NCI-H510A treated with DMSO at 0.1 percent for 48 hours (cell line): Measurements from ENCODE around the gene ARF3.

Experiments
- DNase-seq: peaks from one replicate; lab custom pipeline; 2025; lab: John Stamatoyannopoulos, UW

ARF3 gene

GRCh38 chr12:48981757-48982157 is 24.5 kb upstream of the ARF3 start:
- no peak for DNase-seq

GRCh38 chr12:48980953-48981756 is 23.9 kb upstream of the ARF3 start:
- no peak for DNase-seq

DNA sequence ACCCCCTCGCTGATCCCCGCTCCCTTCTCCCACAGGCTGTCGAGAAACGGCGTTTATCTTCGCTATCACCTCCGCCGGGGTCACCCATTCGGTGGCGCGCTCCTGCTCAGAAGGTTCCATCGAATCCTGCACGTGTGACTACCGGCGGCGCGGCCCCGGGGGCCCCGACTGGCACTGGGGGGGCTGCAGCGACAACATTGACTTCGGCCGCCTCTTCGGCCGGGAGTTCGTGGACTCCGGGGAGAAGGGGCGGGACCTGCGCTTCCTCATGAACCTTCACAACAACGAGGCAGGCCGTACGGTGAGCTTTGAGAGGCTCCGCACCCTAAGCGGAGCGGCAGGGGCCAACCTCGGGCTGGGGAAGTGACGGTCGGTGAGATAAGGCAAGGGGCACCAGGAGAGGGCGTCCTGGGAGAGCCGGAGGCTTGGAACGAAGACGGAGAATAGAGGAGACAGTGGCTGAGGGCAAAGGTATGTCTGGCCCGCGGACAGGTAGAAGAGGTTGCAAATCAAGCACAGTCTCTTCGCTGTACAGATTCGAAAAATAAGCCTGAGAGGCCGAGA is 23.2 kb upstream of the ARF3 start:
- peak; percentile 51 for DNase-seq

GRCh38 chr12:48979602-48980388 is 22.5 kb upstream of the ARF3 start:
- no peak for DNase-seq

DNA sequence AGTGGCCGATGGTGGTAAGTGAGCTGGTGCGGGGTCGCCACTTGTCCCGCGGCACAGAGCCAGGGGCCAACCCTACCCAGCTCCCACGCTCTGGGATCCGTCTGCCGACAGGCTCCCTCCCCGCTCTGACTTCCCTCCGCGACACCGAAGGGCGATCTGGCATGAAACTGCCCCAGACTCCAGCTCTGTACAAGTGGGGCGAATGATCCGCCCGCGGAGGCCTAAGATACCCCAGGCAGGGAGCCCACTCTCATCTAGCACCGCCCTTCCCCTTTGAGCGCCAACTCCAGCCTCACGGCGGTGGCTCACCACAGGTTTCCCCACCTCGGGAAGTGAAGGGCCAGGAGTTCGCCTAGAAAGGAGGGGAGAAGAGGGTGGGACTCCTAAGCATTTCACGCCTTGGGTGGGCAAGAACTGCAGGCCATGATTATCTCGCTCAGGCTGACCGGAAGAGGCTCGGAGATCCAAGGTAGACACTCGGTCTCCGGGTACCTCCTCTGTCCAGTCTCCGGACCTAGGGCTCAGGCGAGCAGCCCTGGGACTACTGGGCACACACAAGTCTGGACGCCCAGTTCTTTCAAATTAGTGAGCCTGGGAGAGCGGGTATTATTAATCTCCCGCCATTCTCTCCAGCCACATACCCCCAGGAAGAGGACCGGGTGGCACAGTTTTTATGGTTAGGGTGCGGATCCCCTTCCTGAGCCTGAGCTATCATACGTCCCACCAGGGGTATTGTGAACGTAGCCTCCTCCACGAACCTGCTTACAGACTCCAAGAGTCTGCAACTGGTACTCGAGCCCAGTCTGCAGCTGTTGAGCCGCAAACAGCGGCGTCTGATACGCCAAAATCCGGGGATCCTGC is 21.7 kb upstream of the ARF3 start:
- DNase-seq, result no peak

- no peak for DNase-seq
Measured at GRCh38 chr12:48978291-48978740, 21.0 kb upstream of the ARF3 start, which contains the start of gene WNT1. Gene WNT1, plus strand, starts transcription at chr12:48978322. Its CDS starts 329 bp downstream, at chr12:48978651.

GRCh38 chr12:48977290-48978281 is 20.3 kb upstream of the ARF3 start:
- DNase-seq, result no peak

DNA sequence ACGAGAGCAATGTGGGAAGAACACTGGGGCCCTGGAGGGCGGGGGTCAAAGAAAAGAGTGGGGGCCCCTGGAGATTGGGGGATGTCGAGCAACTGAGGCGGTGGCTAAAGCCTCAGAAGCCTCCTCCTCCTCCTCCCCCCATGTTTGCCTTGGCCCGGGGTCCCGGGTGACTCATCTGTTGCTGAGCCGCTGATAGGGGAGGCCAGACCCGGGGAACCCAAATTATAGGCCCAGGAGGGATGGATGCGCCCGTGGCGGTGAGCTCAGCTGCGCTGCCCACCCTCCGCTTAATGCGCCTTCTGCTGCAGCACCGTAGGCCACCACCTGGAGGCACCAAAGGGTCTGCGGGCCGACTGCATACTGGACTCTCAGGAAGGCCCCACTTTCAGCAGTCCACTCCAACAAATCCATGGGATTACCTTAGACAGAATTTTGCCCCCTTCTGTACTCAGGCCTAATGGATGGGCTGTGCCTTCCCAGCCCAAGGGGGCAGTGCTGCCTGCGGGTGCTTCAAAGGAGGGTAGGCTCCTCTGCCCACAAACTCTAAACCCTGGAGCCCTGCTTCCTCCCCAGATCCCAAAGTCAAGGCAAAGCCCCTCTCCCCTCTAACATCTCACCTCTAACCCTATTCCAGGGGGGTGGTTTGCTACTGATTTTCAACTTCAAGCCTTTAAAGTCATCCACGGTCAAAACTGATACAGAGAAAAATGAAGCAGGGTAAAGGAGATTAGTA is 16.8 kb upstream of the ARF3 start:
- no peak for DNase-seq

- no peak for DNase-seq
Measured at GRCh38 chr12:48973531-48973930, 16.2 kb upstream of the ARF3 start.

DNA sequence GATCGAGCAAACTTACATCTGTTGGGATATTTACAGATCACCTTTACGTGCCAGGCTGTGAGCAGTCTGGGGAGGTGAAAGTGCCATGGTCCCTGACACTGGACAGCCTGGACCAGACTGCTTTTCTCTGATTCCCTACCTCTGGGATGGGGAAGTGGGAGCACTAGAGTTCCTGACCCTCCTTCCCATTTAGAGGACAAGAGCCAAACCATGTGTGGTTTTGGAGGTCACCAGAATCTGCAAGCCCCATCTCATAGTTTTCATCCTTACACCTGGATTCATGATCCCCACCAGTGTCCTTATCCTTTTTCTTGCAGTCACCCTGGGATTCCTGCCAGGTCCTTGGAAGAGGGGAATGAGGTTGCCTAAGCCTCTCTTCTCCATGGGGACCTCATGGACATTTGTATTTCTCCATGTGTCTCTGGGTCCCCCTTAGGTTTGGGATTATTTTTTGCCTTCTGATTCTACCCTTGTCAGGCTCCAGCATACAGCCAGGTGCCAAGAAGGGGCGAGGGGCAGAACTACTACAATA is 15.7 kb upstream of the ARF3 start:
- DNase-seq, result no peak

DNA sequence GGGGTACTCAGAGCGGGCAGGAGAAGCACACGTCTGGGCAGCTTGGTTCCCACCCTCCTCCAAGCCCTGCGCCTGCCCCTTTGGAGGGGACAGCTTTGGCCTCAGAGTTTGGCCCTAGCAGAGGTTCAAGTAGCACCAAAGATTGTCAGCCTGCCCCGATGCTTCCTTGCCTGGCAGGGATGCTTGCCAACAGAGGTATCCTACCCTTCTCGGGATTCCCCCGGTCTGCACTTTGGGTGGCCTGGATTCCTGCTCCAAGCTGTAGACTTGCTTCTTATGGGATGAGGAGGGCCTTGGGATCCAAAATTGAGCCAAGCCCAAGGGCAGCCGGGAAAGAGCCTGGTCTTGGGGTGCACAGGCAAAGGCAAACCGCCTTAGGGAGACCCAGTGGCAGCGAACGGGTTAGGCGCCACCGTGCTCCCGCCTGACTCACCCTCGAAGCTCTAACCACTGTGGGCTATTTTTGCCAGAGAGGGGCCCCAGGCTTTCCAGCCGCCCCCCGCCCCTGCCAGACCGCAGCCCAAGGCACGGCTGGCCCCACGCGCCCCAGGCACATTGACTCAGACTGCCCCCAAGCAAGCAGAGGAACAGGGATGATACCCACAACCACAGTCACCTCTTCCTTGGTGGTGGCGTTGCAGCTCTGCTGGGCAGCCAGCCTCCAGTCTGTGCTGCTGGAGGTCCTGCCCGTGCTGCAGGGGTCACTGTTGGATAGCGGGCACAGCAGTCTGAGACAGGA is 15.1 kb upstream of the ARF3 start:
- DNase-seq, result no peak

GRCh38 chr12:48970702-48971334 is 13.5 kb upstream of the ARF3 start:
- no peak for DNase-seq

- no peak for DNase-seq
Measured at GRCh38 chr12:48969833-48970701, 12.8 kb upstream of the ARF3 start.

DNA sequence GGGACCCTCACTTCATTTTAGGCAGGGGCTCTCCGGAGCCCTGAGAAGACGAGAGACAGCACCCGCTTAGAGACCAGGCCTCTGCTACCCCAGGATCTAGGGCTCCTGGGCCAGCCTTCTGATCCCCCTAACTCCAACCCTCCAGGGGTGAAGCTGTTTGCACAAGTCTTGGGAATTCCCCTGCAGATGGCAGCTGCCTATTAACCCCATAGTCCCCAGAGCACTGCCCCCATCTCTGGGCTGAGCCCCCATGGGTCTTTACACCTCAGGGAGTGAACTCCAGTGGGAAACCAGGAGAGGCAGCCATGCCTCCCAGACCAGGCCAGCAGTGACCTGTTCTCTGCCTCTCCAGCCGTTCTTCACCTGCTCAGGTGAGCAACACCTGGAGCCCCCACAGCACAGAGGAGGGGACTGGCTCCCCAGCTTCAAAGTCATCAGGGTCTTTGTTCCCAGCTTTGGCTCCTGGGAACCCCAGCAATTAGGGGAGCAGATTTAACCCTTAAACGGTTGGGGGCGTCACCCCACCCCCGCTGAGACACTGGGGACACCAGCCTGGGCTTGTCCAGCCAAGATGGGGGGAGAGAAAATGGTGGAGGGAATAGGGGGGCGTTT is 12.0 kb upstream of the ARF3 start:
- DNase-seq, result no peak

- DNase-seq, result no peak
Measured at GRCh38 chr12:48968467-48968866, 11.2 kb upstream of the ARF3 start.

GRCh38 chr12:48967991-48968390 is 10.7 kb upstream of the ARF3 start:
- no peak for DNase-seq
